NB4 (cell line): ENCODE results near the gene CDH13.

ENCODE experiments used
- DNase-seq: peaks from one replicate; pipeline ENCODE4 v3.0.0; 2010; ENCODE audit warnings: low read depth
- H3K4me3 ChIP-seq: one replicate; pipeline ENCODE4 v1.5.1; 2011; ENCODE audit warnings: mild to moderate bottlenecking, low read depth, low read length, moderate library complexity
- CTCF ChIP-seq: IDR thresholded peaks from one replicate; pipeline ENCODE4 v1.5.1; 2012; ENCODE audit warnings: low read depth, low read length
- MYC ChIP-seq: IDR thresholded peaks from 2 replicates; pipeline ENCODE4 v1.6.1; 2011; ENCODE audit warnings: low read depth, low read length
- POLR2A ChIP-seq: IDR thresholded peaks from 2 replicates; pipeline ENCODE4 v1.6.1; 2011; ENCODE audit warnings: mild to moderate bottlenecking; ENCODE audit not compliant: insufficient read length; ENCODE audit errors: extremely low read depth
- TF ChIP-seq, protein P1 (sequence below): IDR thresholded peaks from 2 replicates; pipeline ENCODE4 v1.6.1; 2011; ENCODE audit warnings: low read depth, low read length

Gene CDH13

DNA sequence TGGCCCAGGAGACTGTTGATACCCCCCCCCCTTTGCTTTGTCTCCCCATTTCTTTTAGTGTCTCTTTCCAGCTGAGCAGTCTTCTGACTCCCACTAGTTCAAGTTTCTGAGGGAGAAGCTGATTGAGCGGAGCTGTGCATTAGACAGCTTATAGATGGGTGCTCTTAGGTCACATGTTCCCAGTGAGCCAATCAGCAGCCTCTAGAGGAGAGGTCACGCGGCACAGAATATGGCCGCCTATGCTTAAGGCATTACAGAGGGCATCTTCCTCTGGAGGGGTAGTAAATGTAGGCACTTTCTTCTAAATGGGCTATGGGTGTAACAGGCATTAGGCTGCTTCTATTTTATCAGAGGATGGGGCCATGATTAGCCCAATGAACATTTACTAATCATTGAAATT is 131.6 kb downstream of the CDH13 start:
- TF ChIP-seq POLR2A (no peak), MYC (no peak)
- TF ChIP-seq, protein P1, sequence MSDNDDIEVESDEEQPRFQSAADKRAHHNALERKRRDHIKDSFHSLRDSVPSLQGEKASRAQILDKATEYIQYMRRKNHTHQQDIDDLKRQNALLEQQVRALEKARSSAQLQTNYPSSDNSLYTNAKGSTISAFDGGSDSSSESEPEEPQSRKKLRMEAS = no peak
- DNase-seq = no peak
- H3K4me3 ChIP-seq = no peak overlapping the region

GRCh38 chr16:82758904-82759303 is 132.1 kb downstream of the CDH13 start:
- H3K4me3 ChIP-seq = no peak overlapping the region
- TF ChIP-seq POLR2A (no peak), MYC (no peak), CTCF (no peak)
- TF ChIP-seq, protein P1 = no peak
- DNase-seq = no peak

DNA sequence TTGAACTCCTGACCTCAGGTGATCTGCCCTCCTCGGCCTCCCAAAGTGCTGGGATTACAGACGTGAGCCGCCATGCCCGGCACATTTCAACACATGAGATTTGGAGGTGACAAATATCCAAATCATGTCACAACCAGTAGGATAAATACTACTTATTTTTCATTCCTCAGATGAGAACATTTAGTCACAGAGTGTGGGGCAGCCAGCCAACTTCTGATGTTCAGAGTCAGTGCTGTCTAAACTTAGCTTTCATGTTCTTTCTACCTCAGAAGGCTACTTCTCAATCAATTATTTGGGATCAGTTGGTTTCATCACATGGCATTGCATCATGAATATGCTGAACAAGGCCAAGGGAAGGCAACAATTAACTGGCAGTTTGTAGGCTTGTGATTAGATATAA is 134.5 kb downstream of the CDH13 start:
- TF ChIP-seq MYC = no peak
- DNase-seq = no peak
- H3K4me3 ChIP-seq = no peak overlapping the region

DNA sequence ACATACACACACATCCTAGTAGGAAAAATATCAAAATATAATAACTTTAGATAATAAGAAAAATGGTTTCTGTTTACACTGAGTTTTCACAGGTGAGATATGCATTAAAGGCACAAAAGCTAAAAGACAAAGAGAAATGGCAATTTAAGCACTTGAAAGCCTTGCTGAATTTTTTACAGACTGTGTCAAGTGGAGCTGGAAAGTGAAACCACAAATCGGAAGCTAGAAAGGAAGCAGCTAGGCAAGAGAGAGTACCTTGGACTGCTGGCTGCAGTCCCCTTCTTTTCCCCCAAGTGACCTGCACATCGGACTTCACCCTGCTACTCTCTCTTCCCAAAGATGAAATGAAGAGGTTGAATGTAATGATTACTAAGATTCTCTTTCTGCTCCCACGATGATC is 135.1 kb downstream of the CDH13 start:
- H3K4me3 ChIP-seq = no peak overlapping the region
- no peak for DNase-seq
- TF ChIP-seq, protein P1 = no peak
- TF ChIP-seq POLR2A (no peak), MYC (no peak), CTCF (no peak)

DNA sequence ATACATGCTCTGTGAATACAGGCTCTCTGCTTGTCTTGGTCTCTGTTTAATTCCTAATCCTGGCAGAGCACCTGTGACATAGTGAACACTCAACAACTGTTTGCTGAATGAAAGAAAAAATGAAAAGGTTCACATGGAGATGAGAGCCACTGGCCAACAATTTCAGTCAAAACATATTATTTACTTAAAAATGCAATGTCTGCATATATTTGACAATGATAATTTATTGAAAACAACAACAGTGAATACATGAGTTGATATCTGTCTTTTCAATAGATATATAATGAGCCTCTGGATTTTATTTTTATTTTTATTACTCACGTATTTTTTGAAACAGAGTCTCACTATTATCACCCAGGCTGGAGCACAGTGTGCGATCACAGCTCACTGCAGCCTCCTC is 136.6 kb downstream of the CDH13 start:
- TF ChIP-seq MYC (no peak), POLR2A (no peak), CTCF (no peak)
- TF ChIP-seq, protein P1 = no peak
- no peak overlapping the region for H3K4me3 ChIP-seq
- DNase-seq = no peak

- TF ChIP-seq POLR2A (no peak), CTCF (no peak), MYC (no peak)
- H3K4me3 ChIP-seq = no peak overlapping the region
- no peak for DNase-seq
These were observed 140.4 kb downstream of the CDH13 start for GRCh38 chr16:82767198-82767597.

DNA sequence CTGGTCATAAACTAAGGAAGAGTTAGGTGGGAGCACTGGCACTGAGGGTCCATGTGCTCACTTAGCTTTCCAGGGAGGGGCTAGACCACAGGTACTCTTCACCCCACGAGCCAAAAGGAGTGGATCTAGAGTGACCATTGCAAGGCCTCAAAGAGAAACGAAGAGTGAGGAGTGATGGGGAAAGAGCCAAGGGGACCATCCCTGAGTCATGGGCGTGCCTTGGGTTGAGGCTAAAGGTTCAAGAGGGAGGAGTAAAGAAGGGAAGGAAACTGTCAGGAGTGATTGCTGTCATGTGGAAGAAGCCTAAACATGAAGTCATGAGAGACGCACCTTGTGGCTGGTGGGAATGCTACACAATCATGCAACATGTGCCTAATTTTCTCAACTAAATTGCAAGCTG is 141.0 kb downstream of the CDH13 start:
- no peak for TF ChIP-seq CTCF
- TF ChIP-seq POLR2A = no peak
- TF ChIP-seq, protein P1 = no peak
- TF ChIP-seq MYC = no peak
- DNase-seq = no peak
- H3K4me3 ChIP-seq = no peak overlapping the region
